IPS DF 6.9 (cell line): ENCODE results near the gene SETD9.

Experiments used
- DNase-seq: peaks from one replicate; pipeline ENCODE4 v3.0.0-alpha.2; 2013; ENCODE audit warnings: low read depth, low spot score
- H3K27ac ChIP-seq: one replicate; pipeline ENCODE4 v1.5.1; 2013; ENCODE audit warnings: low read length, control low read depth
- H3K27me3 ChIP-seq: 2 replicates; pipeline ENCODE4 v1.6.1; 2013; ENCODE audit warnings: mild to moderate bottlenecking, low read length; ENCODE audit not compliant: control insufficient read depth, insufficient read depth
- H3K36me3 ChIP-seq: 2 replicates; pipeline ENCODE4 v1.6.1; 2013; ENCODE audit warnings: low read length; ENCODE audit not compliant: control insufficient read depth, insufficient read depth
- H3K4me1 ChIP-seq: 2 replicates; pipeline ENCODE4 v1.6.1; 2013; ENCODE audit warnings: low read length; ENCODE audit not compliant: control insufficient read depth, insufficient read depth
- H3K4me3 ChIP-seq: 2 replicates; pipeline ENCODE4 v1.5.1; 2013; ENCODE audit warnings: mild to moderate bottlenecking, low read length
- H3K9me3 ChIP-seq: 2 replicates; pipeline ENCODE4 v1.6.1; 2013; ENCODE audit warnings: low read length, inconsistent platforms; ENCODE audit not compliant: control insufficient read depth, insufficient read depth
- WGBS: extraction: QIAGEN DNeasy Blood & Tissue Kit; methylation state at CpG from one replicate; pipeline ENCODE4 v1.1.7; 2013; ENCODE audit warnings: mixed read lengths, missing lambda C conversion rate; ENCODE audit not compliant: insufficient read length, insufficient coverage; 5-methylcytosine and 5-hydroxymethylcytosine counted together

The SETD9 gene

DNA sequence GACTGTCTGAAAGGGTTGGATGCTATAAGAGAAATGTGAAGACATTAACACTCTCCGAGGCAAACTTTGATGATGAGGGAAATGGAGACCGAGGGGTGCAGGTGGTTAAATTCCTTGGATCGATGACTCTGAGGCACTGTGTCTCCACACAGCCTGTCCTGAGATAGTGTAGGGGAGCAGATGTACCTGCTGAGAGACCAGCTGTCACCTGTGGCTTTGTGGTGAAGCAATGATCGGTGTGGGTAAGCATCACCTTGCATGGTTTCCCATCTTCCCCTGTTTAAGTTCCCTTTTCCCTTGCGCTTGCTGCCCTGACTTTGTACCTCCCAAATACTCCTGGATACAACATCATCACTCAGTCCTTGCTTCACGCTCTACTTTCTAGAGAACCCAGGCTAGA is 52.4 kb downstream of the SETD9 start:
- H3K36me3 ChIP-seq, result no peaks in the 10 kb centered on the region
- no peak overlapping the region for H3K4me3 ChIP-seq
- no peak for DNase-seq
- WGBS, result no CpG with 5 or more reads among the region's 6 CpGs
- H3K9me3 ChIP-seq, result no peaks in the 10 kb centered on the region
- no peaks in the 10 kb centered on the region for H3K27me3 ChIP-seq
- H3K27ac ChIP-seq, result no peak overlapping the region
- no peaks in the 10 kb centered on the region for H3K4me1 ChIP-seq

DNA sequence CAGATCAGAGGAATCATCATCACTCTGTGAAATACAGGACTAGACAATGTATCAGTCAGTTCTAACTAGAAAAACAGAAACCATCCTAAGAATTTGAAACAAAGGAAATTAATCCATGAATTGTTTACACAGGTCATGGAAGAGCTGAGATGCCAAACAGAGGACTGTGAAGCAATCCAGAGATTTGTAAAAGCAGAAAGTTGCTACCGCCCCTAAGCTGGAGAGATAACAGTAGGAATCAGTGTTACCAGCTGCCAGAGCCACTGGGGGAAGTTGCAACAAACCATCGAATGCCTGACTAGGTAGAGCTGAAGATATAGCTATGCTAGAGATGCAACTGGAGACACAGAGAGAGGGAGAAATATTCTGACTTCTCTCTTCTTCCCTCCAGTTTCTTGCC is 52.9 kb downstream of the SETD9 start:
- WGBS, result no CpG with 5 or more reads among the region's 2 CpGs
- no peak overlapping the region for H3K4me3 ChIP-seq
- H3K9me3 ChIP-seq, result no peaks in the 10 kb centered on the region
- no peaks in the 10 kb centered on the region for H3K4me1 ChIP-seq
- no peak overlapping the region for H3K27ac ChIP-seq
- no peaks in the 10 kb centered on the region for H3K27me3 ChIP-seq
- H3K36me3 ChIP-seq, result no peaks in the 10 kb centered on the region
- no peak for DNase-seq

DNA sequence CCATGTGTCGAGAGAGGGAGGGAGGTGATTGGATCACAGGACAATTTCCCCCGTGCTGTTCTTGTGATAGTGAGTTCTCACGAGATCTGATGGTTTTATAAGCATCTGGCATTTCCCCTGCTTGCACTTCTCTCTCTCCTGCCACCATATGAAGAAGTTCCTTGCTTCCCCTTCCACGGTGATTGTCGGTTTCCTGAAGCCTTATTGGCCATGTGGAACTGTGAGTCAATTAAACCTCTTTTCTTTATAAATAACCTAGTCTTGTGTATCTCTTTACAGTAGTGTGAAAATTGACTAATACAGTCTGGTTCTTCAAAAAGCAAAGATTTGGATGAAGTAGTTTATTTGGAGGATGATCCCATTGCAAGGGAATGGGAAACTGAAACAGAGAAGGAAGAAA is 53.9 kb downstream of the SETD9 start:
- H3K4me1 ChIP-seq, result no peaks in the 10 kb centered on the region
- WGBS, result no CpG with 5 or more reads among the region's 5 CpGs
- H3K36me3 ChIP-seq, result no peaks in the 10 kb centered on the region
- DNase-seq, result no peak
- H3K27me3 ChIP-seq, result no peaks in the 10 kb centered on the region
- H3K27ac ChIP-seq, result no peak overlapping the region
- no peaks in the 10 kb centered on the region for H3K9me3 ChIP-seq
- H3K4me3 ChIP-seq, result no peak overlapping the region

DNA sequence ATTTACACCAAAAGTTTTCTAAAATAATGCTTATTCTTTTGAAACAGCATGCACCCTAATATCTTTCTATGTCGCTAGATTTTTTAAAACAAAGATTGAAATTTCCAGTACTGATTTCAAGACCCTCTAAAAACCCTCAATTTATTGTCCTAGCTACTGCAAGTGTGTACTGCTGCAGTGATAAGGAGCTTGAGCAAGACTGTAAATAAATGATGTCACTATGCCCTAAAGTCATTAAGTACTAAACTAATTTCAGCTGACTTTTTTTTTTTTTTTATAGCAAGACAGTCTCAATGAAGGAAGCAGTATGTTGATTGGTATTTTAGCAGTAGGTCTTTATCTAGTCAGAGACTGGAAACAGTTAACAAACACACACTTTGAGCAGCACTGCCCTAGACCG is 54.8 kb downstream of the SETD9 start:
- Histone ChIP-seq H3K9me3 (no peaks in the 10 kb centered on the region), H3K4me1 (no peaks in the 10 kb centered on the region), H3K4me3 (no peak overlapping the region), H3K27me3 (no peaks in the 10 kb centered on the region), H3K27ac (no peak overlapping the region), H3K36me3 (no peaks in the 10 kb centered on the region)
- WGBS, result no CpG with 5 or more reads among the region's 2 CpGs
- DNase-seq, result no peak
